T-helper 2 cell treated with Interferon-gamma antibody and Interleukin-4, amounts not matched to agents 100 ng/mL and 5 ng/mL, for 36 hours (primary cell): ENCODE results near the gene RBMS1. TPM values are rescaled to one million over a fixed set of nuclear protein-coding genes. Genes with fewer than 3 reads are reported as not detected.
"Not testable (repeated sequence)": the region's sequence is repeated elsewhere in the genome, so short reads cannot be mapped to it uniquely, and the experiment has no call there.

ENCODE experiments used
- intact Hi-C: fragments of 100-400 bp; cut with micrococcal nuclease; formaldehyde crosslinking; loops from one replicate; pipeline ENCODE4 v1.15.1; 2023
- total RNA-seq: library from RNA; stranded (reverse); gene quantifications from 2 replicates; pipeline ENCODE4 v1.2.3, GENCODE V29; 2022

The RBMS1 gene
- total RNA-seq, 1 donor from 2014 or later: 63.2 TPM

DNA sequence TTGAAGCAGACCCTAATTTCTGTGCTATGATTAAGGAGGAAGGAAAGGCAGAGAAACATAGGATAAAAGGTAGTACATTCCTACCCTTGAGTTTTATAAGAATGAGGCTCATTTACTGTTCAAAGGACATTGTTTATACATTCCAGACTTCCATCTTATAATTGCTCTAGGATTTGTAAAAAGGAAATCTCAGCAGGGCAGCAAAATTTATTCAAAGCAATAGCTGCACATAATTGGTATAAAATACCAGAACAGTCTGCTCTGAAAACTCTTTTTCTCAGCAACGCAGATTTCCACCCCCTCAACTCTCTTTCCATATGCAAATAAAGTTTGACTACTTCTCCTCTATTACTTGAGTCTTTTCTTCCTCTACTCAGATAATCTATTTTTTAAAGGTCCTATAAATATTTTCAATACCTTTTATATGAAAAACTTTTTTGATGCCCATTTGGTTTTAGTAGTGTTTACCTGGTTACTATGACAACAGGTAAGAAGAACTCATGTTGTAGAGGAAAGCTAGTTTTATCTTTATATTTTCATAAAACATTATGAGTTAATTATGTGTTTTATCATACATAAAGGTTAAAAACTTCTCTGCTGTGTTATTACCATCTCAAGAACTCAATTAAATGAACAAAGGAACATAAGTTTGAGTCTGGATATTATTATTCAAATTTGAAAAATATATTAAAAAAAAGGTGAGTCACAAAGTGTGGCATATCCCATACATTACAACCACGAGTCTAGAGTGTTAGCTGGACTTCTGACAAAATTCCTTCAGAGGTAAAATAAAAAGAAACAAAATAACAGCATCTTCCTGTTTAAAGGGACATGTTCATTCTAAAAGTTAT lies 19.9 kb downstream of the RBMS1 start:
- intact Hi-C loops: loop anchor here (1.0 kb wide), 1 partner anchor 9 kb away; no protein-coding TSS in a partner anchor

GRCh38 chr2:160472839-160473251 lies 20.8 kb downstream of the RBMS1 start:
- intact Hi-C loops: no loop called here

DNA sequence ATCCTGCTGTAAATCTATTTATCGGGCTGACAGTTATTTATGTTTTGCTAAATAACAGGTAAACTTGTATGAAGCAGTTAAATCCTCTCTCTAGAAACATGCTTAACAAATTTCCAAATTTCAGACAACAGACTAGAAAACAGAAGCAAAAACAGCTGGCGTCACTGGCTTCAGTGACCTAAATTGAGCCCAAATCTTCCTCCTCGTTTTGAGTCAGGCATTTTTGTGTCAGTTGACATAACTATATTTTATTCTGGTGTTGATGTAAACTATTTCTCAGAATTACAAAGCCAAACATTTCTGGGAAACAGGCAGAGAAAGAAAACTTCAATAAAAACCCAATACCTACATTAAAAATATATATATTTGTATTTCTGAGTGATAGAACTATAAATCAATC lies 21.7 kb downstream of the RBMS1 start:
- intact Hi-C loops: no loop called here

- intact Hi-C loops: no loop called here
Measured at GRCh38 chr2:160469621-160470204, 23.9 kb downstream of the RBMS1 start.

DNA sequence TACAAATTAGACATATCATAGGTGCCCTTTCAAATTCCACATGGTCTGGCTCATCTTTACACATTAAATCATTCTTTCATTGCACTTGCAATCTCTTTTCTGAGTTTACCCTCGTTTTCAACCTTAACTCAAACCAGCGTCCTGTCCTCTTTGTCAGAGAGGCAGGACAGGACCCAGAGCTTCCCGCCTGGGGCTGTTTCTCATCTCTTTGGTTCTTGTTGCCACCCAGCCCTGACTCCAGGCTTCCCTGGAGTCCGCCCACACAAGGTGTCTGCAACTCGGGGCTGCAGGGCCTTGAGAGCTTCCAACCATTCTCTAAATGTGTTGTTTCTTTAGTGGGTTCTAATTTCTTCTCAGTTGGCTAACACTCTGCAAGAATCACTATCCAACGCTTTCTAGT lies 24.4 kb downstream of the RBMS1 start:
- intact Hi-C loops: no loop called here

- intact Hi-C loops: no loop called here
Measured at GRCh38 chr2:160467086-160467485, 26.5 kb downstream of the RBMS1 start.

DNA sequence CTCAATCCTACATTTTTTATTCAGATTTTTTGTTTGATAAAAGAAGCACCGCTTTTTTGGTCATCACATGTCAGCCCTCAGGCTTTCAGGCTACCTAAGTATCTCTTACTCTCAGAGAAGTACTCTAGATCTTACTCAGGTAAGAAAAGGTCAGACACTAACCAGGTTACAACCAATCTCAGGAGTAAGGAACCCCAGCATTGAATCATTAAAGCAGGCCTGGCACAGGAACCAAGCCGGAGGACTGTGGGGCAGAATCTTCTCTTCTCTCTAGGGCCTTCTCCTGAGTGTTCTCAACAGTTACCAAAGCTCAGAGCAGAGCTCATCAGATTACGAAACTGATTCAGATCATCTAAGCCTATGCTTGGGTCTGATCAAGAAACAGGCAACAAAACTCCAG lies 28.2 kb downstream of the RBMS1 start:
- intact Hi-C loops: no loop called here

DNA sequence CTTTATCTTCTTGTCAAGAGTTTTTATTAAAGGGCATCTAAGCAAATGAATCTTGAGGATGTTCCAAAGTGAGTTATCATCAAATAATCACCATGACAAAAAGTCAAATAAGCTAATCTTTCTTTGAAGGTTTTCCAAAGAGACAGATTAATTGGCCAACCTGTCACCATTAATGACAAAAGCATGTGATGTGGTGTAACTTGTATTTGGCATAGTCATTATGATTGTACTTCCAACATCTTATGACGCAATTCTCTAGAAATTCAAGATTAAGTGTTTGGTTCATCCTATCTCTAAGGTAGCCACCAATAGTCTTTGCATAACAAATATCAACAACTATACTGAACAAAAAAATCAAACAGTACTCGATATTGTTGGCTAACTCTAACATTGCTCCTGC lies 28.6 kb downstream of the RBMS1 start:
- intact Hi-C loops: no loop called here

- intact Hi-C loops: no loop called here
Measured at GRCh38 chr2:160464017-160464416, 29.6 kb downstream of the RBMS1 start.

GRCh38 chr2:160463245-160463644 lies 30.4 kb downstream of the RBMS1 start:
- intact Hi-C loops: no loop called here

GRCh38 chr2:160460333-160460731 lies 33.3 kb downstream of the RBMS1 start:
- intact Hi-C loops: no loop called here

DNA sequence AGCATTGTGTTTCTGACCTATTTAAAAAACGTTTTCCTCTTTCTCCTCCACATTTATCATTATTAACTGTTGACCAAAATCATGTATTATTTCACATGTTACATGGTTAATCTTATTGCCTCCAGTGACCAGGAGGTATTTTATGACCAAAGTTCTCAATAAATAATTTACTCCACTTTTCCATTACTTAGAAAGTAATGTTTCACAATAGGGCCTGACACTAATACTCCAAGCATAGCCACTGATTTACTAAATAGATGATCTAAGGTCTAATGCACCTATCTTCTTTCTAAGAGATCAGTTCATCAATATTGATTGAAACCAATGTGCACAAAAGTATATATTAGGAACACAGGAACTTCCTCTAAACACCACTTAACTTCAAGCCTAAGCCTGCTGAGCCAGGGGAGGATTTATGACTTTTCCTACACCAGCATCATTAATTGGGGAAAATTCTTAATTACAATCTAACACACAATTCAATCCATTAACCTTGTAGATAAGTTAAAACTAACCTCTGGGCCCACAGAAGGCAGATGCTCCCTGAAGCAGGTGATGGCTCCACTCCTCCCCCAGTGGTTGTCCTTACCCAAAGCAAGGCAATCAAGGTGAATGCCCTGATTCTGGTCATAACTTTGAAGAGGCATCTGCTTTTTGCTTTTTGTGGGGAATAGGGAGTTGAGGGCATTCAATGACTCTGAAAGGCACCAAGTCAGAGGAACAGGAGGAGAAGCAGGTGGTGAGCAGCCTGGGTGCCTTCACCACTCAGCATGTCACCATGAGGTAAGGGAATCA lies 33.9 kb downstream of the RBMS1 start:
- intact Hi-C loops: no loop called here

DNA sequence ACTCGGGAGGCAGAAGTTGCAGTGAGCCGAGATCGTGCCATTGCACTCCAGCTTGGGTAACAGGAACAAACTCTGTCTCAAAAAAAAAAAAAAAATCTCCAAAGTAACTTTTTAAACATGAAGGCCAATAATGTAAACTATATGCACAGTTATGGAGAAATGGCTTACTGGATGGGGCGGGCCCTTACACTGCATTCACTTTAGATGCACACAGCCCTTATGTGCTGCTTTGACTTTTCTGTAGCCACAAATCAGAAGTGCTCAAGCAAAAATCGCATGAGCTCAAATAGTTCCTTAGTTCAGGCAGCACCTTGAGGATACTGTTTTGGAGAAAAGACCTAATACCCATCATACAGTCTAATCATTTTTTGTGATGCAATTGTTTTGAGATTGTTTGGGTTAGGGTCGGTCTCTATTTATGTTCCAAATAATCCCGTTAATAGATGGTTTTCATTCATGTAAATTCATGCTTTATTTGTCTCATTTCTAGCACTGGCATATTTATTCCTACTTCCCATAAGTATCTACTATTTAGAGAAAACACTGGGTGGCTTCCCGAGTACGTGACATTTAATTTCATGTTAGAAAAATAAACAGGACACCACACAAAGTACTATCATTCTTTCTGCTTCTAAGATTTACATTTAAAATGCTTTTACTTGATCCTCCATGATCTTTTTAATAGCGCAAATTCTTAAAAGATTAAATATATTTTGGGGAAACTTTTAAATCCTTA lies 34.7 kb downstream of the RBMS1 start:
- intact Hi-C loops: no loop called here

DNA sequence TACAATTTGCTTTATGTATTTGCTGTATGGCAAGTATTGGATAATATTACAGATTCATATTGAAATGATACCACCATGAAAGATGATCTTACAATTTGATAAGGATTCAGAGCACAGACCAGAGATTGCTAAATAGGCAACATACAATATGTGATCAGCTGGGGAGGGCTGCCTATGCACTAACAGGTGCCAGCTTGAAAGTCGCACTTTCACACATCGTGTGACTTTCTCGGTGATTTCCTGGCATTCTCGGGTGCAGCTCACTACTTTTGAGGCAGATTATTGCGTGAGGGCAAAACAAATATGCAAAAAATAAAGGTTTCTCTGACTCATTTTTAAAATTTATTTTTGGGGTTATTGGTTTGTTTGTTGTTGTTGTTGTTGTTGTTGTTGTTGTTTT lies 36.0 kb downstream of the RBMS1 start:
- intact Hi-C loops: no loop called here

GRCh38 chr2:160454070-160454797 lies 39.4 kb downstream of the RBMS1 start:
- intact Hi-C loops: no loop called here

DNA sequence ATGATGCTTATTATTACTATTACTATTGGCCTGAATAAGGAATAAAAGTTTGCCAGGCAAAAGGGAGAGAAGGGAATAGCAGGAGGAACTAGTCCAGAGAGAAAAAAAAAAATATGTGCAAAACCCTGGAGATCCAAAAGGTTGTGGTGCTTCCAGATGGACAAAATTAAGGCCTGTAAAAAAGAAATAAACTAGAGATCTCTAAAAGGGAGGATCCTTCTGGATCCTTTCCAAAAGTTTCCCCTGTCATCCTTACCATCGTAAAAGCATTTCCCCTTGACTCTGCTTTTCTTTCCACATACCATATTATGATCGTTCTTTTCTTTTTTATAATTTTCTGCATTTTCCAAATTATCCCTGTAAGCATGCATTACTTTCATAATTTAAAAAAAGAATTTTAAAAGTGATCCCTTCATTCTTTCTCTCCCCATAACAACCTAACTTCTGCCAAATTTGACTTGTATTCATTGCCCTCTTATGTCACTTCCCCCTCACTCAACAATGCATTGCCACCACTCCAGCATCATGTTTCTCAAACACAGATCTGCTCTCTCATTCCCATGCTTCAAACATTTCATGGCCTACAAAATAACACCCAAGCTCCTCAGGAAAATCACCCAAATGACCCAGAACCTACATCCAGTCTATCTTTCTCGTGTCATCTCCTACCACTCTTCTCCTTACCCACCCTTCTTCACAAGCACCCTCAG lies 40.3 kb downstream of the RBMS1 start:
- intact Hi-C loops: no loop called here

DNA sequence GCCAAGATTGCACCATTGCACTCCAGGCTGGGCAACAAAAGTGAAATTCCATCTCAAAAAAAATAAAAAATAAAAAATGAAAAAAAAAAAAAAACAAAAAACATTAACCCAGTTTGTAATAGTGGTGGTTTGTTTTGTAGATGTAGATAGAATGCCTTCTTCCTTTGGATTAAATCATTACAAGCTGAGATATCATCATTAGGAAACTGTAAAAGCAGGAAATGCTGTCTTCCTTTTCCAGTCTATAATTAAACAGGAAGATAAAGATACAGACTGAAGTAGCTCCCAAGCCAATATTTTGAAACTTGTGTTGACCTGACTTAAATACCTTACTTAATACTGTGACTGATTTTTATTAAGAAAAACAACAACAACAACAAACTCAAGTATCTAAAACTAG lies 43.1 kb downstream of the RBMS1 start:
- intact Hi-C loops: no loop called here

GRCh38 chr2:160448821-160449220 lies 44.8 kb downstream of the RBMS1 start:
- intact Hi-C loops: not testable (repeated sequence)

- intact Hi-C loops: no loop called here
Measured at GRCh38 chr2:160445673-160446072, 47.9 kb downstream of the RBMS1 start.

GRCh38 chr2:160442603-160443002 lies 51.0 kb downstream of the RBMS1 start:
- intact Hi-C loops: no loop called here
